Activated CD8-positive, alpha-beta memory T cell treated with anti-CD3 and anti-CD28 coated beads, Interleukin-2, amount 10 ng/mL, durations not matched to agents 7 days and 5 days (primary cell): ENCODE data around the gene TMEM79. TPM values are rescaled to one million over a fixed set of nuclear protein-coding genes. Genes with fewer than 3 reads are reported as not detected.
A peak's percentile ranks its signal among the peaks of the same experiment; 100 is the strongest.

ENCODE experiments used
- ATAC-seq: fragments of 150-1000 bp; cut with Tn5 transposase; one replicate; pipeline ENCODE4 v1.10.0; 2021; ENCODE audit warnings: moderate library complexity
- CTCF ChIA-PET: fragments of 350-600 bp; sonication (Branson Sonifier 250); formaldehyde crosslinking; loops from one replicate; lab custom pipeline; 2021; ENCODE audit warnings: antibody characterized with exemption; lab: Charles Lee
- DNase-seq: peaks from one replicate; pipeline ENCODE4 v3.0.0-alpha.2; 2020
- H3K27ac Mint-ChIP-seq: one replicate; pipeline ENCODE4 v1.8.0; 2021; ENCODE audit warnings: mild to moderate bottlenecking, mixed read lengths
- H3K27me3 Mint-ChIP-seq: one replicate; pipeline ENCODE4 v1.8.0; 2021; ENCODE audit warnings: mixed read lengths
- H3K36me3 Mint-ChIP-seq: one replicate; pipeline ENCODE4 v1.8.0; 2021; ENCODE audit warnings: mild to moderate bottlenecking, mixed read lengths
- H3K4me1 Mint-ChIP-seq: one replicate; pipeline ENCODE4 v1.8.0; 2021; ENCODE audit warnings: mixed read lengths
- H3K4me3 Mint-ChIP-seq: one replicate; pipeline ENCODE4 v1.8.0; 2021; ENCODE audit warnings: mild to moderate bottlenecking, moderate library complexity, mixed read lengths
- H3K9me3 Mint-ChIP-seq: one replicate; pipeline ENCODE4 v1.8.0; 2022; ENCODE audit warnings: low read depth, mixed read lengths
- total RNA-seq, 2 experiments: library from RNA; stranded (reverse); gene quantifications; one replicate each; pipeline ENCODE4 v1.2.3, GENCODE V29; 2021

The TMEM79 gene, protein sequence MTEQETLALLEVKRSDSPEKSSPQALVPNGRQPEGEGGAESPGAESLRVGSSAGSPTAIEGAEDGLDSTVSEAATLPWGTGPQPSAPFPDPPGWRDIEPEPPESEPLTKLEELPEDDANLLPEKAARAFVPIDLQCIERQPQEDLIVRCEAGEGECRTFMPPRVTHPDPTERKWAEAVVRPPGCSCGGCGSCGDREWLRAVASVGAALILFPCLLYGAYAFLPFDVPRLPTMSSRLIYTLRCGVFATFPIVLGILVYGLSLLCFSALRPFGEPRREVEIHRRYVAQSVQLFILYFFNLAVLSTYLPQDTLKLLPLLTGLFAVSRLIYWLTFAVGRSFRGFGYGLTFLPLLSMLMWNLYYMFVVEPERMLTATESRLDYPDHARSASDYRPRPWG
- total RNA-seq = 10 to 100 TPM; 10.1 to 11.6 TPM

DNA sequence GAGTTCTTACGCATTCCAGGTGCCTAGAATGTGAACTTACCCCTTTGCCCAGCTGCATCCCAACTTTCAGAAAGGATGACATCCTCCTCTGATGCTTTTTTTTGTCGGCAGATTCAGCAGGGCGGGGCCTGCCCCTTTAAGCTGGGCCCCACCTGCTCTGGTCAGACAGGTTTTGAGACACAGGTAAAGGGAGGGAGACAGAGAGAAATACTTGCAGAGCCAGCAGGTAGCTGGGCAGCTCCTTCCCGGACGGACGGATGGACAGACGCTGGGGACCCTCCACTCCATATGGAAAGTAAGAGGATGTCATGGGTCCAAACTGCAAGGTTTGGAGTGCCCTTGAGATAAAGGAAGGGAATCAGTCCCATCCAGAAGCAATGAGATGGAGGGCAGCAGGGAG, at the start of gene TMEM79:
Gene TMEM79 (plus strand): TSS at position 214 of the 400 bp plus-strand sequence. CDS start 902 bp downstream, outside the sequence.
- Mint-ChIP-seq H3K9me3 (no peaks in the 10 kb centered on the region), H3K4me1 (peaks cover 39% of the 10 kb centered on the region), H3K27ac (peak within 1 kb of the TSS; percentile 91), H3K4me3 (peak within 1 kb of the TSS; percentile 94), H3K27me3 (no peaks in the 10 kb centered on the region), H3K36me3 (peaks cover 8% of the 10 kb centered on the region)
- DNase-seq (no peak), ATAC-seq (no peak)
- CTCF ChIA-PET = interaction anchor here (0.6 to 5.5 kb wide), 5 partner anchors 9 to 1074 kb away, joined by 3 to 24 read pairs (median 11); no protein-coding TSS in a partner anchor

GRCh38 chr1:156236164-156236563, 48.0 kb upstream of the TMEM79 start:
- no peak for ATAC-seq
- Mint-ChIP-seq H3K9me3 (no peaks in the 10 kb centered on the region), H3K27ac (no peak overlapping the region), H3K4me1 (peaks cover 1% of the 10 kb centered on the region), H3K27me3 (no peaks in the 10 kb centered on the region), H3K4me3 (no peak overlapping the region), H3K36me3 (peaks cover 29% of the 10 kb centered on the region)
- CTCF ChIA-PET = no interaction called here
- DNase-seq = no peak

DNA sequence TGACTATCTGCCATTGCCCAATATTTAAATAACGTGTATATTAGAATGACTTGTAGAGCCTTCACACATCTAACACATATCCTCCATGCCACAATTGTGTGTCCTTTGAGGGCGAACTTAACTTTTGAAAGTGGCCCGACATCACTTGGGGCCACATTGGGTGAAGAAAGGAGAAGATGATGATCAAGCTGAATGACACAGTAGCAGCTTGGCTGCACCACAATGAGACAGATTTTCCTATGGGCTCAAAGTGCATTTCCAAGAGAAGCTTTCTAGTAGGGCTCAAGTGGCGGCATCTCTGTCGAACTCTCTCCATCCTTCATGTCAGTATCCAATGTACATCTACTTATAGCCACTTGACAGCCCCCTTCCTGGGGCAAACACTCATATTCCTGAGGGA, 45.9 kb upstream of the TMEM79 start:
- no peak overlapping the region for H3K27ac Mint-ChIP-seq
- no peaks in the 10 kb centered on the region for H3K9me3 Mint-ChIP-seq
- CTCF ChIA-PET = interaction anchor here (0.5 to 1.4 kb wide), 5 partner anchors 11 to 208 kb away, joined by 3 to 7 read pairs (median 4); no protein-coding TSS in a partner anchor
- ATAC-seq (no peak), DNase-seq (no peak)
- peaks cover 5% of the 10 kb centered on the region for H3K4me1 Mint-ChIP-seq
- peaks cover 29% of the 10 kb centered on the region for H3K36me3 Mint-ChIP-seq
- H3K27me3 Mint-ChIP-seq = no peaks in the 10 kb centered on the region
- no peak overlapping the region for H3K4me3 Mint-ChIP-seq

GRCh38 chr1:156241311-156241811, 42.8 kb upstream of the TMEM79 start:
- no peak overlapping the region for H3K4me3 Mint-ChIP-seq
- CTCF ChIA-PET = interaction anchor here (0.8 to 1.2 kb wide), 2 partner anchors 20 to 144 kb away, joined by 3 read pairs; no protein-coding TSS in a partner anchor
- H3K9me3 Mint-ChIP-seq = no peaks in the 10 kb centered on the region
- H3K27me3 Mint-ChIP-seq = no peaks in the 10 kb centered on the region
- H3K36me3 Mint-ChIP-seq = peaks cover 19% of the 10 kb centered on the region
- ATAC-seq = no peak
- peaks cover 25% of the 10 kb centered on the region for H3K4me1 Mint-ChIP-seq
- H3K27ac Mint-ChIP-seq = no peak overlapping the region
- DNase-seq = no peak

DNA sequence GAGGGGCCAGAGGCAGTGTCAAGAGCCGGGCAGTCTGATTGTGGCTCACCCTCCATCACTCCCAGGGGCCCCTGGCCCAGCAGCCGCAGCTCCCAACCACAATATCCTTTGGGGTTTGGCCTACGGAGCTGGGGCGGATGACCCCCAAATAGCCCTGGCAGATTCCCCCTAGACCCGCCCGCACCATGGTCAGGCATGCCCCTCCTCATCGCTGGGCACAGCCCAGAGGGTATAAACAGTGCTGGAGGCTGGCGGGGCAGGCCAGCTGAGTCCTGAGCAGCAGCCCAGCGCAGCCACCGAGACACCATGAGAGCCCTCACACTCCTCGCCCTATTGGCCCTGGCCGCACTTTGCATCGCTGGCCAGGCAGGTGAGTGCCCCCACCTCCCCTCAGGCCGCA, 42.2 kb upstream of the TMEM79 start, which contains the start of gene BGLAP:
Gene BGLAP (plus strand): TSS at position 259 of the 400 bp plus-strand sequence. CDS start 48 bp downstream, at position 307.
- no peak for DNase-seq
- Mint-ChIP-seq H3K9me3 (no peaks in the 10 kb centered on the region), H3K27ac (no peak within 1 kb of the TSS), H3K4me1 (peaks cover 26% of the 10 kb centered on the region), H3K27me3 (no peaks in the 10 kb centered on the region), H3K36me3 (peaks cover 16% of the 10 kb centered on the region), H3K4me3 (no peak within 1 kb of the TSS)
- ATAC-seq = no peak
- CTCF ChIA-PET = interaction anchor here (0.8 to 1.2 kb wide), 2 partner anchors 19 to 144 kb away, joined by 3 read pairs; no protein-coding TSS in a partner anchor

DNA sequence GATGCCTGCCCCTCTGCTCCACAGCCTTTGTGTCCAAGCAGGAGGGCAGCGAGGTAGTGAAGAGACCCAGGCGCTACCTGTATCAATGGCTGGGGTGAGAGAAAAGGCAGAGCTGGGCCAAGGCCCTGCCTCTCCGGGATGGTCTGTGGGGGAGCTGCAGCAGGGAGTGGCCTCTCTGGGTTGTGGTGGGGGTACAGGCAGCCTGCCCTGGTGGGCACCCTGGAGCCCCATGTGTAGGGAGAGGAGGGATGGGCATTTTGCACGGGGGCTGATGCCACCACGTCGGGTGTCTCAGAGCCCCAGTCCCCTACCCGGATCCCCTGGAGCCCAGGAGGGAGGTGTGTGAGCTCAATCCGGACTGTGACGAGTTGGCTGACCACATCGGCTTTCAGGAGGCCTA, 41.4 kb upstream of the TMEM79 start:
- no peaks in the 10 kb centered on the region for H3K9me3 Mint-ChIP-seq
- H3K4me1 Mint-ChIP-seq = peaks cover 26% of the 10 kb centered on the region
- H3K36me3 Mint-ChIP-seq = peaks cover 12% of the 10 kb centered on the region
- DNase-seq = no peak
- no peak for ATAC-seq
- no peaks in the 10 kb centered on the region for H3K27me3 Mint-ChIP-seq
- H3K27ac Mint-ChIP-seq = no peak overlapping the region
- no peak overlapping the region for H3K4me3 Mint-ChIP-seq
- CTCF ChIA-PET = no interaction called here

GRCh38 chr1:156244126-156244525, 40.0 kb upstream of the TMEM79 start:
- ATAC-seq (no peak), DNase-seq (no peak)
- CTCF ChIA-PET = no interaction called here
- Mint-ChIP-seq H3K4me3 (no peak overlapping the region), H3K27ac (no peak overlapping the region), H3K36me3 (peaks cover 6% of the 10 kb centered on the region), H3K27me3 (no peaks in the 10 kb centered on the region), H3K4me1 (peaks cover 26% of the 10 kb centered on the region), H3K9me3 (no peaks in the 10 kb centered on the region)

GRCh38 chr1:156244712-156245111, 39.4 kb upstream of the TMEM79 start:
- Mint-ChIP-seq H3K27me3 (no peaks in the 10 kb centered on the region), H3K9me3 (no peaks in the 10 kb centered on the region), H3K4me1 (peaks cover 26% of the 10 kb centered on the region), H3K36me3 (peaks cover 5% of the 10 kb centered on the region), H3K4me3 (peak overlapping the region; percentile 74), H3K27ac (peak overlapping the region; percentile 78)
- ATAC-seq (no peak), DNase-seq (no peak)
- CTCF ChIA-PET = interaction anchor here (0.7 to 3.6 kb wide), 3 partner anchors 19 to 148 kb away, joined by 3 to 22 read pairs (median 5); no protein-coding TSS in a partner anchor

DNA sequence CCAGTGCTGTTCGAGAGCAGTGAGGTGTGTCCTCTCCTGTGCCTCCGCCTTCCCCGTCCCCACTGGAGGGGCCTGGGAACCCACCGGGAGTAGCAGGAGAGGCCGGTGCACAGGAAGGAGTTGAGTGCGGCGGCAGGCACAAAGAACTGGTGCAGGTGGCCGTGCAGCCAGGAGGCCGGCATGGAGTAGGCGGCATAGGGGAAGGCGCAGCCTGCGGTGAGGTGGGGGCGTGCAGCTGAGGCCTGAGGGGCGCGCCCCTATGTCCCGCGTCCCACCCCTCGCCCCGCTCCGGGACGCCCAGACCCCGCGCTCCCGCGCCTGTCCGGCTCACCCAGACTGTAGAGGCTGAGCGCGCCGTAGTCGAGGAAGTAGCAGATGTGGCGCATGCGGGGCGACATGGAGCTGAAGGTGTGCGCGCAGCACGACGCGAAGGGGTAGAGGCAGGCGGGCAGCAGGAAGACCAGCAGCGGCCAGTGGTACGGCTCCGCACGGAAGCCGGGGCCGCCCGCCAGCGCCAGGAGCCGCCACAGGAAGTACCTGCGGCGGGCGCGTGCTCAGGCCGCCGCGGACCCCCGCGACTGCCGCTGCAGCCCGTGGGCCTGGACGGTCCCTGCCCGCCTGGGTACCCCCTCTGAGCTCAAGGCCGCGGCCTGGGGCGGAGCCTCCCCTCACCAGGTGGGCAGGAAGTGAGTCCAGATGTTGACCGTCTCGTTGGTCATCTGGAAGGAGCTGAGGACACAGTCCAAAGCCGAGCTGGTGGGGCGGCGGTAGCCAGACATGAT, 38.5 kb upstream of the TMEM79 start:
- Mint-ChIP-seq H3K9me3 (no peaks in the 10 kb centered on the region), H3K27me3 (no peaks in the 10 kb centered on the region), H3K4me3 (peak overlapping the region; percentile 74), H3K36me3 (peaks cover under 1% of the 10 kb centered on the region), H3K4me1 (peaks cover 26% of the 10 kb centered on the region), H3K27ac (peak overlapping the region; percentile 78)
- CTCF ChIA-PET = interaction anchor here (0.9 to 3.6 kb wide), 6 partner anchors 14 to 179 kb away, joined by 3 to 22 read pairs (median 4); no protein-coding TSS in a partner anchor
- peak; percentile 61 for DNase-seq
- peak; percentile 75 for ATAC-seq

GRCh38 chr1:156246241-156246780, 37.8 kb upstream of the TMEM79 start:
- DNase-seq (no peak), ATAC-seq (peak; percentile 2)
- Mint-ChIP-seq H3K4me3 (no peak overlapping the region), H3K27me3 (no peaks in the 10 kb centered on the region), H3K4me1 (peaks cover 26% of the 10 kb centered on the region), H3K9me3 (no peaks in the 10 kb centered on the region), H3K27ac (peak overlapping the region; percentile 32), H3K36me3 (no peaks in the 10 kb centered on the region)
- CTCF ChIA-PET = interaction anchor here (0.9 to 3.6 kb wide), 6 partner anchors 14 to 180 kb away, joined by 3 to 22 read pairs (median 4); no protein-coding TSS in a partner anchor

DNA sequence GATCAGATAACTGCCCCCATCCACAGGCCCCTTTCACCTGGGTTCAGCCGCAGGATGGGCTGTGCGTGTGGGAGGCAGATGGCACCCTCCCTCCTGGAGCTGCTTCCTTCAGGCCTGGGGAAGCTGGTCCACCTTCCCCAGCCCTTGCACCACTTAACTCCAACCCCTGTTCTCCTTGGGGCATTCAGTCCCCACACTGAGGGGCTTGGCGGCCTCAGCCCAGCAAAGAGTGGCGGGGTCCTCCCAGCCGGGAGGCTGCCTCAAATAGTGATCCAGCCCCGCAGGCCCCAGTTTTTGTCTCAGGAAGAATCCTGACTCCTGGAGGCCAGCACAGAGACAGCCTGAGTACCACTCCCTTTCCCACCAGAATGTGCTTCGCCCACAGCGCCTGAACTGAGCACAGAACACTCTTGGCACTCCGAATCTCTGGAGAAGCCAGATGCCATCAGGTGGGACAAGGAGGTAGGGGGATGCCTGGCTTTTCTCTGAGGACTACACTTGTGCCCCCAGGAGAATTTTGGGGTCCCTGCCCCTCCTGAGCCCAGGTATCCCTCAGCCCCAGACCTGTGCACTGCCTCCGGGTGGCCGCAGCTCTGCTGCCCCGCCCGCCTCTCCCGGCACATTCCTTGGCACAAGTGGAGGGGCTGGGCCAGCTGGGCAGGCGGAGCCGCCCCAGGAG, 37.2 kb upstream of the TMEM79 start:
- no peak for ATAC-seq
- Mint-ChIP-seq H3K9me3 (no peaks in the 10 kb centered on the region), H3K4me1 (peaks cover 30% of the 10 kb centered on the region), H3K27me3 (no peaks in the 10 kb centered on the region), H3K36me3 (no peaks in the 10 kb centered on the region), H3K27ac (no peak overlapping the region), H3K4me3 (no peak overlapping the region)
- CTCF ChIA-PET = interaction anchor here (0.9 to 3.6 kb wide), 3 partner anchors 21 to 180 kb away, joined by 3 to 22 read pairs (median 5); no protein-coding TSS in a partner anchor
- no peak for DNase-seq
